HG03558 (cell line): ENCODE results near the gene F10.

ENCODE experiments used
- ATAC-seq: cut with Tn5 transposase; IDR thresholded peaks from one replicate; pipeline ENCODE4 v1.9.1; 2021; ENCODE audit warnings: moderate number of reproducible peaks; ENCODE audit not compliant: unreplicated experiment; ENCODE audit errors: extremely low read depth

Gene F10

GRCh38 chr13:113115363-113116205 lies 7.0 kb upstream of the F10 start:
- ATAC-seq = no peak

- ATAC-seq = no peak
Observed at GRCh38 chr13:113116206-113116800, 6.3 kb upstream of the F10 start.

- ATAC-seq = no peak
Observed at GRCh38 chr13:113116871-113117271, 5.7 kb upstream of the F10 start.

- no peak for ATAC-seq
Observed at GRCh38 chr13:113117335-113117872, 5.2 kb upstream of the F10 start.

GRCh38 chr13:113117911-113118260 lies 4.7 kb upstream of the F10 start:
- no peak for ATAC-seq

GRCh38 chr13:113118261-113119021 lies 4.2 kb upstream of the F10 start:
- no peak for ATAC-seq

GRCh38 chr13:113119166-113119821 lies 3.3 kb upstream of the F10 start:
- no peak for ATAC-seq

- ATAC-seq = no peak
Observed at GRCh38 chr13:113119822-113120189, 2.8 kb upstream of the F10 start.

GRCh38 chr13:113120300-113121182 lies 2.1 kb upstream of the F10 start:
- no peak for ATAC-seq

GRCh38 chr13:113121183-113121927 lies 1.2 kb upstream of the F10 start:
- ATAC-seq = no peak

- ATAC-seq = no peak
Observed at GRCh38 chr13:113121928-113122471, 599 bp upstream of the F10 start.

GRCh38 chr13:113123226-113124201 lies 915 bp downstream of the F10 start:
- ATAC-seq = no peak

GRCh38 chr13:113124211-113124970 lies 1.8 kb downstream of the F10 start:
- ATAC-seq = no peak

GRCh38 chr13:113125506-113126264 lies 3.1 kb downstream of the F10 start:
- no peak for ATAC-seq

GRCh38 chr13:113126265-113127150 lies 3.9 kb downstream of the F10 start:
- no peak for ATAC-seq
